ENCODE results near the gene PCP2. TPM values are rescaled to one million over a fixed set of nuclear protein-coding genes. Genes with fewer than 3 reads are reported as not detected.

Gene PCP2
- total RNA-seq, 1 experiment from 2014 or later, result not detected

- intact Hi-C loops (cut with micrococcal nuclease), result no loop called here
- Histone ChIP-seq H3K27ac (ENCODE audit: low read length) (no peak overlapping the region), H3K4me3 (ENCODE audit: low read length) (no peak overlapping the region), H3K9me2 (replicated peaks; ENCODE audit: low read length) (no peaks in the 10 kb centered on the region), H3K4me1 (ENCODE audit: insufficient read depth, low read length) (no peaks in the 10 kb centered on the region), H4K20me1 (ENCODE audit: low read length) (no peaks in the 10 kb centered on the region), H3K9ac (ENCODE audit: low read length) (no peak overlapping the region), H3F3A (ENCODE audit: low read length, unreplicated experiment) (no peaks in the 10 kb centered on the region), H3K27me3 (ENCODE audit: low read length) (no peaks in the 10 kb centered on the region), H3K36me3 (ENCODE audit: low read depth, low read length) (peaks cover 4% of the 10 kb centered on the region; the same call in 1 of the 2 replicates), H3K4me2 (ENCODE audit: low read length) (no peak overlapping the region), H3K9me3 (ENCODE audit: low read length) (no peaks in the 10 kb centered on the region), H2AFZ (ENCODE audit: low read length) (no peak overlapping the region), H3K79me2 (ENCODE audit: low read length) (no peaks in the 10 kb centered on the region)
- BruUV-seq (replicated peaks), result no TSS peak
- DNase-seq (no peak), ATAC-seq (no peak)
- TF ChIP-seq CTCF (conservative IDR thresholded peaks at IDR 0.05; ENCODE audit: low read depth, low read length) (no peak), EZH2 (IDR thresholded peaks at IDR 0.05; ENCODE audit: low read length, unreplicated experiment) (no peak), EZH2phosphoT487 (IDR thresholded peaks at IDR 0.05; ENCODE audit: borderline replicate concordance, low read length) (no peak)
- POLR2A ChIA-PET (ENCODE audit: unreplicated experiment), result no interaction called here
- CTCF ChIA-PET, result no interaction called here
These were observed 22.9 kb downstream of the PCP2 start for GRCh38 chr19:7610491-7611240.

- ChIA-PET POLR2A (ENCODE audit: unreplicated experiment) (no interaction called here), CTCF (interaction anchor here (0.6 kb wide), 1 partner anchor 244 kb away, joined by 3 read pairs; no protein-coding TSS in a partner anchor)
- Histone ChIP-seq H3K4me1 (ENCODE audit: insufficient read depth, low read length) (no peaks in the 10 kb centered on the region), H3K9me3 (ENCODE audit: low read length) (no peaks in the 10 kb centered on the region), H4K20me1 (ENCODE audit: low read length) (peaks cover 5% of the 10 kb centered on the region; the same call in 1 of the 2 replicates), H3K27me3 (ENCODE audit: low read length) (no peaks in the 10 kb centered on the region), H2AFZ (ENCODE audit: low read length) (no peak overlapping the region), H3K9me2 (replicated peaks; ENCODE audit: low read length) (no peaks in the 10 kb centered on the region), H3K27ac (ENCODE audit: low read length) (no peak overlapping the region), H3K4me3 (ENCODE audit: low read length) (no peak overlapping the region), H3K79me2 (ENCODE audit: low read length) (no peaks in the 10 kb centered on the region), H3K36me3 (ENCODE audit: low read depth, low read length) (peaks cover 4% of the 10 kb centered on the region; the same call in 1 of the 2 replicates), H3K4me2 (ENCODE audit: low read length) (no peak overlapping the region), H3K9ac (ENCODE audit: low read length) (no peak overlapping the region), H3F3A (ENCODE audit: low read length, unreplicated experiment) (no peaks in the 10 kb centered on the region)
- BruUV-seq (replicated peaks), result no TSS peak
- ATAC-seq (no peak), DNase-seq (no peak)
- TF ChIP-seq EZH2 (IDR thresholded peaks at IDR 0.05; ENCODE audit: low read length, unreplicated experiment) (no peak), EZH2phosphoT487 (IDR thresholded peaks at IDR 0.05; ENCODE audit: borderline replicate concordance, low read length) (no peak), CTCF (conservative IDR thresholded peaks at IDR 0.05; ENCODE audit: low read depth, low read length) (no peak)
- intact Hi-C loops (cut with micrococcal nuclease), result no loop called here
These were observed 25.5 kb downstream of the PCP2 start for GRCh38 chr19:7607874-7608560.
